GM23248 (cell line): ENCODE data around the gene DEPP1.

Source experiments
- EZH2 ChIP-seq: fragments of 200-600 bp; sonication (generic); IDR thresholded peaks from 2 replicates; pipeline ENCODE4 v1.6.1; 2018; ENCODE audit warnings: antibody characterized with exemption, mild to moderate bottlenecking; ENCODE audit not compliant: insufficient read depth, poor library complexity, severe bottlenecking
- EZH2phosphoT487 ChIP-seq: fragments of 200-600 bp; sonication (generic); IDR thresholded peaks from 2 replicates; pipeline ENCODE4 v1.6.1; 2018; ENCODE audit warnings: antibody characterized with exemption, moderate library complexity, mild to moderate bottlenecking, low read depth; ENCODE audit not compliant: insufficient read depth

DNA sequence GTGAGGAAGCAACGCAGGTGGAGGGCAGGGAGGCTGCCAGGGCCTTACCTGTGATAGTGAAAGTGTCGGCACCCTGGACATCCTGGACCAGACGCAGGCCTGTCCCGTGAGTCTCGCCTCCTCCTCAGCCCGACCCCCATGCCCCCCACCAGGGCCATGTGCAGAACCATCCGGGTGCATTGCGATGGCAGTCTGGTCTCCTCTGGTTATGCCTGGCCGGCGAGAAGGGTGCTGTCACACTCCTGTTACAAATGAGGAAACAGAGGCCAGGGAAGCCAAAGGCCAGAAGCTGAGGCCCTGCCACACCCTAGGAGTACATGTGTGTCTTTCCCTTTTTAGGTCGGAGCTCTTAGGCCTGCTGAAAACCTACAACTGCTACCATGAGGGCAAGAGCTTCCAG lies 7.2 kb downstream of the DEPP1 start:
- TF ChIP-seq EZH2 (no peak), EZH2phosphoT487 (no peak)
